OCI-LY7 (cell line): Measurements from ENCODE around the gene B3GALT2.

Experiments
- EZH2phosphoT487 ChIP-seq: fragments of 200-600 bp; sonication (generic); IDR thresholded peaks from 2 replicates; pipeline ENCODE4 v1.6.1; 2018; ENCODE audit warnings: low read depth, borderline replicate concordance, mild to moderate bottlenecking, mixed run types, antibody characterized with exemption, low read length, moderate library complexity, mixed read lengths
- TF ChIP-seq, protein P1 (sequence below): fragments of 200-600 bp; sonication (generic); conservative IDR thresholded peaks from 2 replicates; pipeline ENCODE4 v1.5.1; 2014; ENCODE audit warnings: mild to moderate bottlenecking, antibody characterized with exemption, low read length, moderate library complexity, mixed read lengths

DNA sequence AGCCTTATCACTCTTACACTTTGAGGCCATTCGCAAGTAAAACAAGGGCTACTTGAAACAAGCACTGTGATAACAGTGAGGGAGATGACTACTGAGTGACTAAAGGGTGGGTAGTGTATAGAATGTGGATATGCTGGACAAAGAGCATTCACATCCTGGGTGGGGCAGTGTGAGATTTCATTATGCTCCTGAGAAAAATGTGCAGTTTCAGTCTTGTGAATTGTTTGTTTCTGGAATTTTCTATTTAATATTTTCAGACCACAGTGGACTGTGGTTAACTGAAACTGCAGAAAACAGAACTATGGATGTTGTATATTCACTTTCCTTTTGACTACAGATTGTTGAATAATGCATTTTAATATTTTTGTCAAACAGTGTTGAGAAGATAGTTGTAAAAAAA lies 25.1 kb upstream of the B3GALT2 start:
- TF ChIP-seq, protein P1, sequence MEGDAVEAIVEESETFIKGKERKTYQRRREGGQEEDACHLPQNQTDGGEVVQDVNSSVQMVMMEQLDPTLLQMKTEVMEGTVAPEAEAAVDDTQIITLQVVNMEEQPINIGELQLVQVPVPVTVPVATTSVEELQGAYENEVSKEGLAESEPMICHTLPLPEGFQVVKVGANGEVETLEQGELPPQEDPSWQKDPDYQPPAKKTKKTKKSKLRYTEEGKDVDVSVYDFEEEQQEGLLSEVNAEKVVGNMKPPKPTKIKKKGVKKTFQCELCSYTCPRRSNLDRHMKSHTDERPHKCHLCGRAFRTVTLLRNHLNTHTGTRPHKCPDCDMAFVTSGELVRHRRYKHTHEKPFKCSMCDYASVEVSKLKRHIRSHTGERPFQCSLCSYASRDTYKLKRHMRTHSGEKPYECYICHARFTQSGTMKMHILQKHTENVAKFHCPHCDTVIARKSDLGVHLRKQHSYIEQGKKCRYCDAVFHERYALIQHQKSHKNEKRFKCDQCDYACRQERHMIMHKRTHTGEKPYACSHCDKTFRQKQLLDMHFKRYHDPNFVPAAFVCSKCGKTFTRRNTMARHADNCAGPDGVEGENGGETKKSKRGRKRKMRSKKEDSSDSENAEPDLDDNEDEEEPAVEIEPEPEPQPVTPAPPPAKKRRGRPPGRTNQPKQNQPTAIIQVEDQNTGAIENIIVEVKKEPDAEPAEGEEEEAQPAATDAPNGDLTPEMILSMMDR, result no peak
- TF ChIP-seq EZH2phosphoT487, result no peak
